Mesendoderm (in vitro differentiated cells): ENCODE measurements around the gene FSTL1.

Experiments
- DNase-seq: peaks from one replicate; pipeline ENCODE4 v3.0.0; 2013
- H2AK5ac ChIP-seq: 2 replicates; pipeline ENCODE4 v1.6.1; 2013; ENCODE audit warnings: low read length, inconsistent platforms
- H2BK120ac ChIP-seq: 2 replicates; pipeline ENCODE4 v1.6.1; 2013; ENCODE audit warnings: low read depth, mild to moderate bottlenecking, low read length, moderate library complexity, mixed read lengths
- H2BK15ac ChIP-seq: replicated peaks from 2 replicates; pipeline ENCODE4 v1.6.1; 2013; ENCODE audit warnings: low read depth, mild to moderate bottlenecking, moderate library complexity
- H2BK5ac ChIP-seq: 2 replicates; pipeline ENCODE4 v1.6.1; 2013; ENCODE audit warnings: low read length, inconsistent platforms
- H3K18ac ChIP-seq: 2 replicates; pipeline ENCODE4 v1.6.1; 2013; ENCODE audit warnings: mild to moderate bottlenecking, low read length, mixed read lengths
- H3K23ac ChIP-seq: one replicate; pipeline ENCODE4 v1.6.1; 2013; ENCODE audit warnings: low read length
- H3K27ac ChIP-seq: 2 replicates; pipeline ENCODE4 v1.5.1; 2013; ENCODE audit warnings: low read depth, mild to moderate bottlenecking, inconsistent platforms, low read length, moderate library complexity
- H3K27me3 ChIP-seq: 2 replicates; pipeline ENCODE4 v1.6.1; 2013; ENCODE audit warnings: low read length, control low read depth, mild to moderate bottlenecking, inconsistent platforms; ENCODE audit not compliant: insufficient read depth, poor library complexity
- H3K36me3 ChIP-seq: 2 replicates; pipeline ENCODE4 v1.6.1; 2013; ENCODE audit warnings: low read length, inconsistent platforms; ENCODE audit not compliant: control insufficient read depth, insufficient read depth
- H3K4ac ChIP-seq: one replicate; pipeline ENCODE4 v1.6.1; 2013; ENCODE audit warnings: low read depth, mild to moderate bottlenecking, low read length, moderate library complexity
- H3K4me1 ChIP-seq: 2 replicates; pipeline ENCODE4 v1.6.1; 2013; ENCODE audit warnings: low read depth, low read length, inconsistent platforms; ENCODE audit not compliant: control insufficient read depth
- H3K4me2 ChIP-seq: 2 replicates; pipeline ENCODE4 v1.6.1; 2013; ENCODE audit warnings: low read length
- H3K4me3 ChIP-seq: 2 replicates; pipeline ENCODE4 v1.5.1; 2013; ENCODE audit warnings: mild to moderate bottlenecking, low read length
- H3K56ac ChIP-seq: one replicate; pipeline ENCODE4 v1.6.1; 2013; ENCODE audit warnings: low read length
- H3K79me1 ChIP-seq: 2 replicates; pipeline ENCODE4 v1.6.1; 2013; ENCODE audit warnings: low read length, inconsistent platforms
- H3K79me2 ChIP-seq: 2 replicates; pipeline ENCODE4 v1.6.1; 2013; ENCODE audit warnings: mild to moderate bottlenecking, low read length; ENCODE audit not compliant: control insufficient read depth, insufficient read depth
- H3K9ac ChIP-seq: 2 replicates; pipeline ENCODE4 v1.6.1; 2013; ENCODE audit warnings: low read length, inconsistent platforms
- H4K5ac ChIP-seq: one replicate; pipeline ENCODE4 v1.6.1; 2013; ENCODE audit warnings: low read length
- H4K8ac ChIP-seq: one replicate; pipeline ENCODE4 v1.6.1; 2013; ENCODE audit warnings: low read depth, mild to moderate bottlenecking, control low read depth, low read length, moderate library complexity
- WGBS: extraction: QIAGEN DNeasy Blood & Tissue Kit; methylation state at CpG from one replicate; pipeline ENCODE4 v1.1.7; 2013; ENCODE audit warnings: low lambda C conversion rate, missing lambda C conversion rate; ENCODE audit not compliant: insufficient coverage; ENCODE audit errors: extremely low coverage; 5-methylcytosine and 5-hydroxymethylcytosine counted together

FSTL1 gene

DNA sequence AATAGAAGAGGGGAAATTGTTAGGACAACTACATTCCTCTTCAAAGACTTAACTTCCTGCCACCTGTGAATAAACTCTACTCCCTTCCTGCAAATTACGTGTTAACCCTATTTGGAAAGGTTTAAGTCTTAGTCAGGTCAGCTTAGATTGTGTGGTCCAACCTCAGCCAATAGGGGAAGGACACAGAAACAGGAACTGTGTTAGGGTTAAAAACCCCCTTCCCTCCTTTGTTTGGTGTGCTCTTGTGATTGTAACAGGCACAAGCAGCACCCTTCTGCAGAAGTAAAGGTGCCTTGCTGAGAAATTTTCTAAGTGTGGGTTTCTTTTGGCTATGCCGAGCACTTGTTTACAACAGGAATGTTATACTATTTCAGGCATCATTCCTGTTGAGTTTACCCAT lies 45.0 kb upstream of the FSTL1 start:
- no peak overlapping the region for H3K27ac ChIP-seq

DNA sequence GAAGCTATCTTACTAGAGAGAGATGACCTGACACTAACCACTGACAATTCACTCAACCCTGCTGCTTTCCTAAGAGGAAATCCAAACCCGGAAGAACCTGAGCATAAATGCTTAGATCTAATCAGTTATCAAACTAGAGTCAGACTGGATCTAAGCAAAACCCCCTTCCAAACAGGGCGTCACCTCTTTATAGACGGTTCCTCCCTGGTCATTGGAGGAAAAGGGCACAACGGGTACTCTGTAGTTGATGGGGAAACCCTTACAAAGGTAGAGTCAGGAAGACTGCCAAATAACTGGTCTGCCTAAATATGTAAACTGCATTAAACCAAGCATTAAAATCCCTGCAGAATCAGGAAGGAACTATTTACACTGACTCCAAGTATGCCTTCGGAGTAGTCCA lies 41.3 kb upstream of the FSTL1 start:
- H3K18ac ChIP-seq: no peak overlapping the region
- no peak overlapping the region for H3K23ac ChIP-seq
- no peak overlapping the region for H3K4me3 ChIP-seq
- H3K27ac ChIP-seq: no peak overlapping the region
- no peaks in the 10 kb centered on the region for H3K4me1 ChIP-seq
- no peak overlapping the region for H3K56ac ChIP-seq
- WGBS: no CpG with 5 or more reads among the region's 5 CpGs
- H4K5ac ChIP-seq: no peak overlapping the region
- H3K9ac ChIP-seq: no peak overlapping the region
- H3K27me3 ChIP-seq: no peaks in the 10 kb centered on the region
- no peak overlapping the region for H2BK5ac ChIP-seq
- H3K79me1 ChIP-seq: no peaks in the 10 kb centered on the region
- H2BK120ac ChIP-seq: no peak overlapping the region
- no peak overlapping the region for H4K8ac ChIP-seq
- no peak for DNase-seq
- H3K4ac ChIP-seq: no peak overlapping the region
- no peak overlapping the region for H2AK5ac ChIP-seq
- no peak overlapping the region for H3K4me2 ChIP-seq
- H3K79me2 ChIP-seq: no peaks in the 10 kb centered on the region
- H3K36me3 ChIP-seq: no peaks in the 10 kb centered on the region
- H2BK15ac ChIP-seq: no peak overlapping the region

More for the DNA sequence above, 45.0 kb upstream of the FSTL1 start:
- no peak overlapping the region for H2BK5ac ChIP-seq
- no peak overlapping the region for H3K23ac ChIP-seq
- H4K8ac ChIP-seq: no peak overlapping the region
- no peak overlapping the region for H3K56ac ChIP-seq
- no peak overlapping the region for H3K4me3 ChIP-seq
- no peaks in the 10 kb centered on the region for H3K36me3 ChIP-seq
- H3K27me3 ChIP-seq: no peaks in the 10 kb centered on the region
- H3K4me1 ChIP-seq: no peaks in the 10 kb centered on the region
- H3K18ac ChIP-seq: no peak overlapping the region
- no peak overlapping the region for H3K9ac ChIP-seq
- H3K4me2 ChIP-seq: no peak overlapping the region
- no peak overlapping the region for H3K4ac ChIP-seq
- no peaks in the 10 kb centered on the region for H3K79me2 ChIP-seq
- H2AK5ac ChIP-seq: no peak overlapping the region
- no peak overlapping the region for H2BK15ac ChIP-seq
- no CpG with 5 or more reads among the region's 2 CpGs for WGBS
- H3K79me1 ChIP-seq: no peaks in the 10 kb centered on the region
- no peak for DNase-seq
- H4K5ac ChIP-seq: no peak overlapping the region
- no peak overlapping the region for H2BK120ac ChIP-seq

DNA sequence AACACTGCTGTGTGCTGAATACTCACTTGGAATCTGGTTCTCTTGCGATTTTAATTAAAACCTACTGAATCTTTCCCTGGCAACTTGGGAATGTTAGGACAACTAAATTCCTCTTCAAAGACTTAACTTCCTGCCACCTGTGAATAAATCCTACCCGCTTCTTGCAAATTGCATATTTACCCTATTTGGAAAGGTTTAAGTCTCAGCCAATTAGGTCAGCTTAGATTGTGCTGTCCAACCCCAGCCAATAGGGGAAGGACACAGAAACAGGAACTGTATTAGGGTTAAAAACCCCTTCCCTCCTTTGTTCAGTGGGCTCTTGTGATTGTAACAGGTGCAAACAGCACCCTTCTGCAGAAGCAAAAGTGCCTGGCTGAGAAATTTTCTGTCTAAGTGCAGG lies 38.6 kb upstream of the FSTL1 start:
- DNase-seq: no peak
- Histone ChIP-seq H3K9ac (no peak overlapping the region), H3K79me2 (no peaks in the 10 kb centered on the region), H2BK120ac (no peak overlapping the region), H2BK5ac (no peak overlapping the region), H3K18ac (no peak overlapping the region), H4K8ac (no peak overlapping the region), H3K79me1 (no peaks in the 10 kb centered on the region), H3K27me3 (no peaks in the 10 kb centered on the region), H3K4ac (no peak overlapping the region), H3K4me1 (no peaks in the 10 kb centered on the region), H2BK15ac (no peak overlapping the region), H3K4me2 (no peak overlapping the region), H2AK5ac (no peak overlapping the region), H3K23ac (no peak overlapping the region), H3K4me3 (no peak overlapping the region), H3K27ac (no peak overlapping the region), H3K36me3 (no peaks in the 10 kb centered on the region), H4K5ac (no peak overlapping the region), H3K56ac (no peak overlapping the region)
- WGBS: no CpG with 5 or more reads among the region's 2 CpGs

DNA sequence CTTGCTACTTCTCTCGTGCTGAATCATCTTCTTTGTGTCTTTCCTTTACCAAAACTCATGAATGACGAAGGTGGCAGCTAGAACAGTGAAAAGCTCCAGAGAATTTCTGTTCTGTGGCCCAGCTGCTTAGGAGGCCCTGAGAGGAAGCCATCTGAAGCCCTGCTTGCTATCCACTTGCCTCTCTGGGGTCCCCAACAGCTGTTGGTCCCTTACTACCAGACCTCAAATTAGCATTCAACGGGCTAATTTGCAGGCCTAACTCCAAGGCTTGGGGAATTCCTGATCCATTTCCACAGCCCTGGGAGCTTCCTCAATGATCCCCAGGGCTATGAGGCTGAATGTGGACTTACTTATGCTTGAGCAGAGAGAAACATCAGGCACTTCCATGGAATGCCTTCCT lies 37.5 kb upstream of the FSTL1 start:
- H3K4me1 ChIP-seq: no peaks in the 10 kb centered on the region
- no peak overlapping the region for H2AK5ac ChIP-seq
- no peak overlapping the region for H3K9ac ChIP-seq
- no peak for DNase-seq
- H3K79me1 ChIP-seq: no peaks in the 10 kb centered on the region
- H3K56ac ChIP-seq: no peak overlapping the region
- no peak overlapping the region for H3K18ac ChIP-seq
- H3K36me3 ChIP-seq: no peaks in the 10 kb centered on the region
- H3K27ac ChIP-seq: no peak overlapping the region
- no peak overlapping the region for H3K23ac ChIP-seq
- no peak overlapping the region for H2BK15ac ChIP-seq
- no peak overlapping the region for H2BK120ac ChIP-seq
- no peak overlapping the region for H3K4ac ChIP-seq
- WGBS: no CpG with 5 or more reads among the region's 3 CpGs
- H3K27me3 ChIP-seq: no peaks in the 10 kb centered on the region
- H4K8ac ChIP-seq: no peak overlapping the region
- H3K4me3 ChIP-seq: no peak overlapping the region
- no peak overlapping the region for H3K4me2 ChIP-seq
- H2BK5ac ChIP-seq: no peak overlapping the region
- H3K79me2 ChIP-seq: no peaks in the 10 kb centered on the region
- H4K5ac ChIP-seq: no peak overlapping the region

DNA sequence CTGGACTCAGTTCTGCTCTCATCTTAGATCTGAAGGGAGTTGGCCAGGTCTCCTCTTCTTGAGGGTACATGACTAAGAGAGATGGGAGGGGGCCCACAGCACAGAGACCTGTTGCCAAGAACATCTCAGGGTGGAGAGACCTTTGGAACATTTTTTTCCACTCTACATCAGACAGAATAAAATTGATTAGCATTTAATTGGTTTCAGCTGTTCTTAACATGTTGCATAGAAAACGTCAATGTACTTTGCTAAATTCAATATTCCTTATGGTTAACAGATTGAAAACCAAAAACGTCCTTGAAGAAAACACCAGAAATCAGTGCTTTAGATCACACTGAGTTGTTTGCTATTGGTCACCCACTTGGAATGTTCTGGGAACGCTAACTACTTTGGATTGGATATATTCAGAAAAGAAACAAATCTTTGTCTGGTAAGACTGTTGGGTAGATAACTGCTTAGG lies 36.4 kb upstream of the FSTL1 start:
- Histone ChIP-seq H3K18ac (no peak overlapping the region), H3K79me1 (no peaks in the 10 kb centered on the region), H4K5ac (no peak overlapping the region), H2AK5ac (no peak overlapping the region), H3K27ac (no peak overlapping the region), H3K56ac (no peak overlapping the region), H3K79me2 (no peaks in the 10 kb centered on the region), H2BK120ac (no peak overlapping the region), H3K4me2 (no peak overlapping the region), H2BK15ac (no peak overlapping the region), H3K4ac (no peak overlapping the region), H3K23ac (no peak overlapping the region), H3K4me3 (no peak overlapping the region), H4K8ac (no peak overlapping the region), H3K27me3 (no peaks in the 10 kb centered on the region), H3K4me1 (no peaks in the 10 kb centered on the region), H3K9ac (no peak overlapping the region), H2BK5ac (no peak overlapping the region), H3K36me3 (no peaks in the 10 kb centered on the region)
- no CpG with 5 or more reads among the region's 3 CpGs for WGBS
- no peak for DNase-seq

DNA sequence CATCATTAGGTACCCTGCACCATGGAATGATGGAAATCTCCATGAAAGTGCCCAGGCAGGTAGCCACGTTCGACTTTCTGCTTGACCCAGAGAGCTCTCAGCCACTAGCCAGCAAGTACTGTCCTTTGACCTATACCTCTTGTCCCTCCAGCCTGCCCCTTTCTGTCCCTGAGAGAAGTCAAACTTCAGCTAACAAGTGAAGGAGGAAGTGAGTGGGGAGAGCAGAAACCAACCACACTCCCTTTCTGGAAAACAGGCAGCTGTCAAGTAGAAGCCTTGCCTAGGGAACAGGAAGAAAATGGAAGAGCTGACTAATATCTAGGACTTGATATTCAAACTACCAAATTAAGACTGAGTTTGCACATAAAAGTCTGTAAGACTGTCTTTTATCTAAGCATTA lies 30.3 kb upstream of the FSTL1 start:
- Histone ChIP-seq H3K79me1 (no peaks in the 10 kb centered on the region), H3K27me3 (no peaks in the 10 kb centered on the region), H3K4me2 (no peak overlapping the region), H3K23ac (no peak overlapping the region), H4K5ac (no peak overlapping the region), H3K4me1 (no peaks in the 10 kb centered on the region), H3K56ac (no peak overlapping the region), H3K79me2 (no peaks in the 10 kb centered on the region), H3K9ac (no peak overlapping the region), H4K8ac (no peak overlapping the region), H3K36me3 (no peaks in the 10 kb centered on the region), H3K4me3 (no peak overlapping the region), H2AK5ac (no peak overlapping the region), H2BK5ac (no peak overlapping the region), H3K27ac (no peak overlapping the region), H3K4ac (no peak overlapping the region), H2BK15ac (no peak overlapping the region), H3K18ac (no peak overlapping the region), H2BK120ac (no peak overlapping the region)
- WGBS: no CpG with 5 or more reads among the region's 2 CpGs
- DNase-seq: no peak
